GM18507 (cell line): ENCODE measurements around the gene INO80E.

Source experiments
- DNase-seq: peaks from one replicate; pipeline ENCODE4 v3.0.0; 2011; ENCODE audit warnings: low read depth; ENCODE audit not compliant: insufficient read length; ENCODE audit errors: extremely low spot score
- FAIRE-seq: peaks from 2 replicates; lab custom pipeline; 2011; peaks lifted over from hg19 to GRCh38; lab: Jason Lieb, UNC

INO80E gene

DNA sequence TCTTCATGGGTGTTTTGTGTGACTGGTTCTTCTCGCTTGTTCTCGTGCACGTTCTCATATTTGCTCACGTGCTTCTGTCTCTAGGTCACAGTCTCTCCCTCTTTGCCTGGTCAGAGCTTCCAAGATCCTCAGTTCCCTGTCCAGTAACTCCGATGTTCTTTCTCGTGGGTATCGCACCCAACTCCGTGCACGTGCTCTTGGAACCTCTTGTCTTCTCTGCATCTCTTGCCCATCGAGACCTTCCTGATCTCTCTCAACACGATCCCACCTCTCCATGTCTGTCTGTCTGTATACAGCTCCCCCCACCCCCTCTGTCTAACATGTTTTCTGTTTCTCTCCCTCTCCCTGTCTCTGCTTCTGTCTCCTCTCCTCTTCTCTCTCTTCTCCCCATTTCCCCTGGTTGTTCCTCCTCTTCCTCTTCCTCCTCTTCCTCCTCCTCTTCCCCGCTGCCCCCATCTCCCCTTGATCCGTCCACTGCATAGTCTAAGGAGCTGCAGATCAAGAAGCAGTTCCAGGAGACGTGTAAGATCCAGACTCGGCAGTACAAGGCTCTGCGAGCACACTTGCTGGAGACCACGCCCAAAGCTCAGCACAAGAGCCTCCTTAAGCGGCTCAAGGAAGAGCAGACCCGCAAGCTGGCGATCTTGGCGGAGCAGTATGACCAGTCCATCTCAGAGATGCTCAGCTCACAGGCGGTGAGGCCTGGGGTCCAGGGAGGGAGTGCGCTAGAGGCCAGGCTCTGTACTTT lies 6.8 kb upstream of the INO80E start:
- FAIRE-seq (no peak), DNase-seq (no peak)

- no peak for DNase-seq
- no peak for FAIRE-seq
Observed at GRCh38 chr16:29990034-29990433, 6.0 kb upstream of the INO80E start.

GRCh38 chr16:29990883-29991570 lies 5.0 kb upstream of the INO80E start:
- DNase-seq (no peak), FAIRE-seq (no peak)

DNA sequence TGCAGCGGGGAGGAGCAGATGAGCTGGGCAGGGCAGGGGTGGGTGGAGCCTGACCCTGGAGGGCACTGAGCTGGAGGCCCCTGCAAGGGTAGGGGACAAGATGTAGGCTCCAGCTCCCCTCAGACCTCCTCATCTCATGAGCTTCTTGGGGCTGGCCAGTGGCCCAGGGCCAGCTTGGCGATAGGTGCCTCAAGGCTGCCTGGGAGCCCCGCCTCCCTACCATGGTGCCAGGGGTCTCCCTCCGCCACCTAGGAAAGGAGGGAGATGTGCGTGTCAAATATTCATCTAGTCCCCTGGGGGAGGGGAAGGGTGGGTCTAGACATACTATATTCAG lies 4.5 kb upstream of the INO80E start:
- DNase-seq, result no peak
- FAIRE-seq, result no peak

- DNase-seq, result no peak
- no peak for FAIRE-seq
Observed at GRCh38 chr16:29992344-29992967, 3.6 kb upstream of the INO80E start.

- no peak for FAIRE-seq
Observed at GRCh38 chr16:29993191-29993902, 2.7 kb upstream of the INO80E start.

GRCh38 chr16:29993903-29994599 lies 2.0 kb upstream of the INO80E start:
- no peak for DNase-seq
- no peak for FAIRE-seq

More at GRCh38 chr16:29993191-29993902, 2.7 kb upstream of the INO80E start:
- no peak for DNase-seq

DNA sequence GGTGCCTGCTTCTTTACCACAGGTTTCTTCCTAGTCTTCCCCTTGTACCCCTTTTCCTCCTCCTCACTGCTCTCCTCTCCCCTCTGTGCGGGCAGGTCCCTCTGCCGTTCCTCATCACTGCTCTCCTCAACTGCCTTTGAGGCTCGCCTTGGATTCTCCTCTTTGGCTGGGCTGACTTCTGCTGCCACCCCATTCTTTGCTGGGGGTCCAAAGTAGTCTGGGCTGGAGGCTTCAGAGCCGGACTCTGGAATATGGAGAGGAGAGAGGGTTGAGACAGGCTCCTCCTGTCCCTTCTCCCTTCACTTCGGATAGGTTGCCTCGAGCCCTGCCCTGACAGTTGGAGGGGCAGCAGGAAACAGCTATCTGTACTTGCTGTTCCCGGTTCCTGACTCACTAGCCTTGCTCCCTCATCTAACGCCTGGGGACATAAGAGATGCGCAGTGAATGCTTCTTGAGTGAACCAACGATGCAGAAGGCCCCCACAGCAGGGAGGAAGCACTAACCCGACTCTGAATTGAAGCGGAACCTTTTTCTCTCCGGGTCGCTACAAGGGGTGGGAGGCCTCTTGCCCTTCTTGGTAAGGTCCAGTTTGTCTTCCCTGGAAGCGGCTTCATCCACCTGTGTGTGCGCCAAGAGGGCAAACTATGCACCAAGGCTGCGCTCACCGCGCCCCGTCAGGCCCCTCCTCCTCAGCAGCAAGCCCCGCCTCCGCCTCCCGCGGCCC lies 1.3 kb upstream of the INO80E start:
- DNase-seq (peak; percentile 73), FAIRE-seq (peak; percentile 77)

DNA sequence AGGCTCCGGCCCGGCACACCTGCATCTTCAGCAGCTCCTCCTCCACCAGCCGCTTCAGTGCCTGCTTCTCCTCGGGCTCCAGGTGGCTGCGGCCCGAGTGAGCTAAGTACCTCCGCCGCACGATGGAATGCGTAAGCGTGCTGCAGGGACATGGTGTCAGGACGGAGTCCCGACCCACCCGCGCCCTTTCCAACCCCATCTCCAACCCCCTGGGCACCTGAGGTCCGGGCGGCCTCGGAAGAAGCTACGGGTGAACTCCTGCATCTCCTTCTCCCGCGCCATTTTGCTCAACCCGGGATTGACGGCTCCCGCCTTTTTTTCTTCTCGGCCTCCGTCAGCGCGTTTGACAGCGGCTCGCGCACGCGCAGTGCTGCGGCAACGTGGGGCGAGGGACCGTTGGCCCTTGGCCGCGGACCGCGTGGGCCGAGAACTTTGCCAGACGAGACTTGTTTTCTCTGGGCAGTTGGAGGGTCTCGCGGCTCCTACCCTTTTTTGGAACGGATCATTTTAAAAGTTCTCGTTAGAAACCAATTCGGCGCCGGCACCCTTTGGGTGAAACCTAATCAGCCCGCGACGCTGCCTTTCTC lies 624 bp upstream of the INO80E start, which contains the start of gene HIRIP3:
Gene HIRIP3, minus strand, starts transcription at position 294 of the 587 bp plus-strand sequence. Its CDS starts 12 bp downstream, at position 282.
- DNase-seq, result peak; percentile 83
- FAIRE-seq, result no peak

DNA sequence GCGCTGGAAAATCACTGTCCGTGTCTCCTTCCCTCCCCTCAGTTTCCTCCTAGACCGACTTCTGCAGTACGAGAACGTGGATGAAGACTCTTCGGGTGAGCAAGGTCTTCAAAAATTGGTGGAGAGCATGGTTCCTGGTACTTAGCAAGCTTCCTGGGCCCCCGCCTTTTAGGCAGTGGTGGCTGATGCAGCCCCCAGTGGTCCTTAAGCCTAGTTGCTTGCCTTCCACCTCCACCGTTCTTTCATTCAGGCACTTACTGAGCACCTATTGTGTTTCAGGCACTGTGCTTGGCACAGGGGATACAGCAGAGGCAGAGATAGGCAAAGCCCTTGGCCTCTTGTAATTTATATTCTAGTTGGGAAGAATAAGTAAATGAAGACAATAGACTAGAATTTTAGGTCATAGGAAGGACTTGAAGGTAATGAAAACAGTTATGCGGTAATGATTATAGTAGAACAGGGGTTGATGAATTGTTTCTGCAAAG lies 767 bp downstream of the INO80E start:
- FAIRE-seq (no peak), DNase-seq (no peak)

- DNase-seq, result no peak
- no peak for FAIRE-seq
Observed at GRCh38 chr16:29999605-30000004, 3.6 kb downstream of the INO80E start.

- no peak for FAIRE-seq
- no peak for DNase-seq
Observed at GRCh38 chr16:30000735-30001631, 4.9 kb downstream of the INO80E start.

DNA sequence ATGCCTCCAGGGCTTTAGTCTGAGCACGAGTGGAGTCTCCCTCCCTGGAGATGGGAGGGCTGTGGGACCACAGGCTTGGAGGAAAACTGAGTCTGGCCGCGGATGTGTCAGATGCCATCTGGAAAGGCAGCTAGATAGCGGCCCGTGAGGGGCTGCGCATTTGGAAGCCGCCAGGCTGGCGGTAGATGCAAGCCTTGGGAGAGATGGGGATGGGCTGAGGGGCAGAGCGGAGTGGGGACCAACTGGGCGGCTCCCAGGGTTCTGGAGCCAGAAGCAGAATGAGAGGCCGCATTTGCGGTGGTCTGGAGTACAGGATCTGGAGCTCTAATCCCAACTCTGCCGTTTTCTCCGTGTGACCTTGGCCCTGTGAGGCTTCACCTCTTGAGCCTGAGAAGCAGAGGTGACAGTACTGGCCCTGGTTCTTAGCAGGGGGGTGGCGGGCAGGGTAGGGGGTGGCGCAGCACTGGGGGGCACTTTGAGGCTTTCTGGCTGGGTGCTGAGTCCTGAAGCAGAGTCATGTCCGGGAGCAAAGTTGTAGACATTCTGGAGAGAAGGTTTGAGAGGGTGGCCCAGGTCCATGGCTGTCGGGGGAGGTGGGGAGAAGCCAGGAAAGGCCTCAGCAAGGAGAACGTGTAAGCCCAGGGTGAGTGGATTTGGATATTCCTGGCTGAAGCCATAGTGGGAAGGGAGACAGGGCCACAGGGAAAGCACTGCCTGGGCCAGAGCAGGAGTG lies 6.7 kb downstream of the INO80E start:
- FAIRE-seq (no peak), DNase-seq (no peak)

DNA sequence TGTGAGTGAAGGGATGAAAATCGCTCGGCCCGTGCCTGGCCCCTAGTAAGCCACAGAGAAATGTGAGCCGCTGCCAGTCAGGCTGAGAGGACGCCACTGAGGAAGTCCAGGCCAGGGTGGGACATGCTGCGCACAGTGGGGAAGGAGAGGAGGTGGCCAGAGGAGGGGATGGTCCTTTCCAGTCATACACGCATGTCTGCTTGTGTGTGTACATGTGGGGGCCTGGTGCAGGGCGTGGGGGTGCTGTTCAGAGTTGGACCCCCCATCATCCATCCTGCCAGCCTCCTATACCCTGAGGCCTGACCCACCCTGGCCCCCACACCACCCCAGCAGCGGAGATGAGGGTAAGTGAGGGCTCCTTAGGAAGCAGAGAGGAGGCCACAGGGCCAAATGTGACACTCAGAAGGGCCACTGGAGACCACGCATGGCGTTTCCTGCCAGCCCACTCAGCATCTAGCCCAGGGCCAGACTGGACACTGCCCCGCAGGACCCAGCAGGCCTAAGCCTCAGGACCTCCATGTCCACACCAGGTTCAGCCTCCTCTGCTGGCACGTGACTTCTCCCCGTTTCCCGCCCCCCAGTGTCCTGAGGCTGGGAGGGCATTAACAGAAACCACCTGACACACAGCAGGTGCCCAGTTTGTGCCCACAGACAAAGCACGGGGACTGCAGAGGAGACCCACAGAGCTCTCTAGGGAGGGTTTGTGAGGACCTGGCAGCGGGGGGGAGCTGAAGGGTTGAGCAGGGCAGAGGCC lies 7.8 kb downstream of the INO80E start:
- DNase-seq (no peak), FAIRE-seq (no peak)

- no peak for FAIRE-seq
- DNase-seq, result no peak
Observed at GRCh38 chr16:30004424-30004776, 8.4 kb downstream of the INO80E start.

- FAIRE-seq, result no peak
- DNase-seq, result no peak
Observed at GRCh38 chr16:30004811-30005242, 8.8 kb downstream of the INO80E start.
